HG03108 (cell line): ENCODE data around the gene ANAPC16.
A peak's percentile ranks its signal among the peaks of the same experiment; 100 is the strongest.
"Not testable (repeated sequence)": the region's sequence is repeated elsewhere in the genome, so short reads cannot be mapped to it uniquely, and the experiment has no call there.

Source experiments
- ATAC-seq: cut with Tn5 transposase; IDR thresholded peaks from one replicate; pipeline ENCODE4 v1.9.1; 2021; ENCODE audit warnings: moderate library complexity; ENCODE audit not compliant: unreplicated experiment

Gene ANAPC16

GRCh38 chr10:72261784-72262404 is 46.1 kb downstream of the ANAPC16 start:
- ATAC-seq, result peak; percentile 6

- ATAC-seq, result no peak
These were observed 47.9 kb downstream of the ANAPC16 start for GRCh38 chr10:72263613-72264241.

GRCh38 chr10:72264536-72264935 is 48.7 kb downstream of the ANAPC16 start:
- no peak for ATAC-seq

GRCh38 chr10:72265508-72265907 is 49.7 kb downstream of the ANAPC16 start:
- ATAC-seq, result no peak

- no peak for ATAC-seq
These were observed 50.4 kb downstream of the ANAPC16 start for GRCh38 chr10:72265990-72266865.

- no peak for ATAC-seq
These were observed 51.6 kb downstream of the ANAPC16 start for GRCh38 chr10:72267381-72267780.

- ATAC-seq, result no peak
These were observed 52.1 kb downstream of the ANAPC16 start for GRCh38 chr10:72267819-72268399.

GRCh38 chr10:72268475-72269200 is 52.8 kb downstream of the ANAPC16 start:
- not testable (repeated sequence) for ATAC-seq

- no peak for ATAC-seq
These were observed 54.9 kb downstream of the ANAPC16 start for GRCh38 chr10:72270607-72271281.

- peak; percentile 16 for ATAC-seq
These were observed 57.0 kb downstream of the ANAPC16 start for GRCh38 chr10:72272689-72273409.

- peak; percentile 70 for ATAC-seq
These were observed 57.8 kb downstream of the ANAPC16 start, which contains the start of gene DDIT4 for GRCh38 chr10:72273410-72274212. DDIT4 (plus strand) TSS chr10:72273924; CDS start chr10:72274217, 293 bp downstream.

GRCh38 chr10:72274213-72274729 is 58.5 kb downstream of the ANAPC16 start:
- ATAC-seq, result no peak

- no peak for ATAC-seq
These were observed 59.0 kb downstream of the ANAPC16 start for GRCh38 chr10:72274730-72275350.

- no peak for ATAC-seq
These were observed 59.7 kb downstream of the ANAPC16 start for GRCh38 chr10:72275351-72276012.

- no peak for ATAC-seq
These were observed 60.2 kb downstream of the ANAPC16 start for GRCh38 chr10:72276013-72276387.

- ATAC-seq, result no peak
These were observed 60.9 kb downstream of the ANAPC16 start for GRCh38 chr10:72276421-72277339.
